ENCODE measurements around the gene PTPN14.

Gene PTPN14

DNA sequence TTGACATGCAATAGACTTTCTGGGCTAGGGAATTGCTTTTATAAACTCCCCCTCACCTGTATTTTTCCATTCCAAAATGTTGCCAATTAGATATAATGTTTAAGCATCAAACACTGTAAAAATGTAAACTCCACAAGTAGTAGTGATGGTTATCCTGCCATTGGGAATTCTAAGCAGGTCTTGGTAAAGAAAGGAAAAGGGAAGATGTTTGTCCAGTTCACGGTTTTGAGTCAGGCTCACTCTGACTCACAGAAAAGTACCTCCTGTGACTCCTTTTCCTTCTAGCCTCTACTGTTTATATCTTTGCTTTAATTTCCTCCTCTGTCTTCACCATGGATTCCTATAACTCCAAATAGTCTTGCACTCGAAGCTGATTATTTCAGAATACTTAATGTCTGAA is 19.0 kb upstream of the PTPN14 start:
- TF ChIP-seq, protein P1, sequence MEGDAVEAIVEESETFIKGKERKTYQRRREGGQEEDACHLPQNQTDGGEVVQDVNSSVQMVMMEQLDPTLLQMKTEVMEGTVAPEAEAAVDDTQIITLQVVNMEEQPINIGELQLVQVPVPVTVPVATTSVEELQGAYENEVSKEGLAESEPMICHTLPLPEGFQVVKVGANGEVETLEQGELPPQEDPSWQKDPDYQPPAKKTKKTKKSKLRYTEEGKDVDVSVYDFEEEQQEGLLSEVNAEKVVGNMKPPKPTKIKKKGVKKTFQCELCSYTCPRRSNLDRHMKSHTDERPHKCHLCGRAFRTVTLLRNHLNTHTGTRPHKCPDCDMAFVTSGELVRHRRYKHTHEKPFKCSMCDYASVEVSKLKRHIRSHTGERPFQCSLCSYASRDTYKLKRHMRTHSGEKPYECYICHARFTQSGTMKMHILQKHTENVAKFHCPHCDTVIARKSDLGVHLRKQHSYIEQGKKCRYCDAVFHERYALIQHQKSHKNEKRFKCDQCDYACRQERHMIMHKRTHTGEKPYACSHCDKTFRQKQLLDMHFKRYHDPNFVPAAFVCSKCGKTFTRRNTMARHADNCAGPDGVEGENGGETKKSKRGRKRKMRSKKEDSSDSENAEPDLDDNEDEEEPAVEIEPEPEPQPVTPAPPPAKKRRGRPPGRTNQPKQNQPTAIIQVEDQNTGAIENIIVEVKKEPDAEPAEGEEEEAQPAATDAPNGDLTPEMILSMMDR (IDR thresholded peaks at IDR 0.05) = no peak
- Mint-ChIP-seq H3K27ac (no peak overlapping the region), H3K4me1 (peaks cover 40% of the 10 kb centered on the region), H3K27me3 (ENCODE audit: low read depth, poor library complexity) (peaks cover 12% of the 10 kb centered on the region), H3K9me3 (peaks cover 10% of the 10 kb centered on the region), H3K36me3 (ENCODE audit: low read depth) (no peaks in the 10 kb centered on the region), H3K4me3 (no peak overlapping the region)
- no peak for DNase-seq

DNA sequence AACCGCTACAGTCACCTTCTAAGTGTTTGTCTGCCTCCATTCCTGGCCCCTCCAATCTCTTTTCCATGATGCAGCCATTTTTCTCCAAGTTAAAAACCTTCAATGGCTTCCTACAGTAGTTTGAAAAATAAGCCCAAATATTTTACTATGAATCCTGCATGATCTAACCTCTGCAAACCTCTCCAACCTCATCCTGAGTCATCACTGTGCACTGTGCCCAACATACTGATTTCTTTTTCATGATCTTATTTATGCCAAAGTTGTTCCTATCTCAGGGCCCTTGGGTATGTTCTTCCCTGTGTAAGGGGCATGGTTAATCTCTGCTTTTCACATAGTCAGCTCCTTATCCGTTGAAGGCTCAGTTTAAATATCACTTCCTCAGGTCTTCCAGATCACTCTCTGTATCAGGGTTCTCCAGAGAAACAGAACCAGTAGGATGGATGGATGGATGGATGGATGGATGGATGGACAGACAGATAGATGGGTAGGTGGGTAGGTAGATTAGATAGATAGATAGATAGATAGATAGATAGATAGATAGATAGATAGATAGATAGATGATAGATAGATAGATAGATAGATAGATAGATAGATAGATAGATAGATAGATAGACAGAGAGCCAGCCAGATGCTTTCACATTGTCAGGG is 18.1 kb upstream of the PTPN14 start:
- no peak overlapping the region for H3K27ac Mint-ChIP-seq
- H3K36me3 Mint-ChIP-seq (ENCODE audit: low read depth) = no peaks in the 10 kb centered on the region
- DNase-seq = no peak
- no peak overlapping the region for H3K4me3 Mint-ChIP-seq
- H3K27me3 Mint-ChIP-seq (ENCODE audit: low read depth, poor library complexity) = peaks cover 12% of the 10 kb centered on the region
- H3K4me1 Mint-ChIP-seq = peaks cover 40% of the 10 kb centered on the region
- H3K9me3 Mint-ChIP-seq = peaks cover 2% of the 10 kb centered on the region
- TF ChIP-seq, protein P1 (IDR thresholded peaks at IDR 0.05) = no peak

DNA sequence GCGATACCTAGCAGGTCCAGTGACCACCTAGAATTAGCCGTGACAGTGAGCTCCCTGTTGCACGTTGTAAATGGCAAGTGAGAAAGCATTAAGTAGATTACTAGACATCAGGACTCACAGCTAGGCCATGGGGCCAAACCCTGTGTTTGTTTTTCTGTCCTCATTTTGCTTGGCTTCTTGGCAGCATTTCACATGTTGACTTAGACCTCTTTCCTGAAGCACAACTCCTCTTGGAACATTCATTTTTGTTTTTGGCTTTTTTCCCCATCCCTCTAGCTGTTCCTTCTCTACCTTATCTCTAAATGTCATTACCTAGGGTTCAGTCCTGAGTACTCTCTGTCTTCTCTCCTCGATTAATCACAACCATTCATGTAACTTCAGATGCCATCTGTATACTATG is 16.9 kb upstream of the PTPN14 start:
- H3K4me3 Mint-ChIP-seq = no peak overlapping the region
- H3K27me3 Mint-ChIP-seq (ENCODE audit: low read depth, poor library complexity) = peaks cover 12% of the 10 kb centered on the region
- H3K9me3 Mint-ChIP-seq = no peaks in the 10 kb centered on the region
- peak overlapping the region; percentile 14 for H3K27ac Mint-ChIP-seq
- H3K36me3 Mint-ChIP-seq (ENCODE audit: low read depth) = no peaks in the 10 kb centered on the region
- peaks cover 37% of the 10 kb centered on the region for H3K4me1 Mint-ChIP-seq
- TF ChIP-seq, protein P1 (IDR thresholded peaks at IDR 0.05) = no peak
- DNase-seq = no peak

DNA sequence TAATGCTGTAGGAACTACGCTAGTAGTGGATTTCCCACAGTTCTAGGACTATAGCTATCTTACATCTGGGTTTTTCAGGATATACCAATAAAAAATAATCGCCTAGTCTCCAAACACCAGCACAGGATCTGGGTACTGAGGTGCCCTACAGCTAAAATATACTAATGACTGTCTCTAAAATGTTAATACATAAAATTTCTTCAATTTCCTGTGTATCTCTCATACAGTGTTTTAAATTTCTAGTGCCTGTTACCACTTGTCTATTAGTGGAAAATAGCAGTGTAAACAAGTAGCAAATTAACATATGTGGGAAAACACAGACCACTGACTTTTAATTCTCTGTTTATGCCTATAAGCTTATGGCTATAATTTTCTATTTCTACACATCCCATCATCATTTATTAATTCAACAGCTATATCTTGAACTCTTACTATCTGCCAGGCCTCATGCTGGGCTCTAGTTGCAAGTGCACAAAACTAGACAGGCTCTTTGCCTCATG is 16.1 kb upstream of the PTPN14 start:
- Mint-ChIP-seq H3K27me3 (ENCODE audit: low read depth, poor library complexity) (peaks cover 9% of the 10 kb centered on the region), H3K9me3 (no peaks in the 10 kb centered on the region), H3K4me1 (peaks cover 29% of the 10 kb centered on the region), H3K27ac (no peak overlapping the region), H3K36me3 (ENCODE audit: low read depth) (no peaks in the 10 kb centered on the region), H3K4me3 (no peak overlapping the region)
- no peak for DNase-seq
- TF ChIP-seq, protein P1 (IDR thresholded peaks at IDR 0.05) = no peak

DNA sequence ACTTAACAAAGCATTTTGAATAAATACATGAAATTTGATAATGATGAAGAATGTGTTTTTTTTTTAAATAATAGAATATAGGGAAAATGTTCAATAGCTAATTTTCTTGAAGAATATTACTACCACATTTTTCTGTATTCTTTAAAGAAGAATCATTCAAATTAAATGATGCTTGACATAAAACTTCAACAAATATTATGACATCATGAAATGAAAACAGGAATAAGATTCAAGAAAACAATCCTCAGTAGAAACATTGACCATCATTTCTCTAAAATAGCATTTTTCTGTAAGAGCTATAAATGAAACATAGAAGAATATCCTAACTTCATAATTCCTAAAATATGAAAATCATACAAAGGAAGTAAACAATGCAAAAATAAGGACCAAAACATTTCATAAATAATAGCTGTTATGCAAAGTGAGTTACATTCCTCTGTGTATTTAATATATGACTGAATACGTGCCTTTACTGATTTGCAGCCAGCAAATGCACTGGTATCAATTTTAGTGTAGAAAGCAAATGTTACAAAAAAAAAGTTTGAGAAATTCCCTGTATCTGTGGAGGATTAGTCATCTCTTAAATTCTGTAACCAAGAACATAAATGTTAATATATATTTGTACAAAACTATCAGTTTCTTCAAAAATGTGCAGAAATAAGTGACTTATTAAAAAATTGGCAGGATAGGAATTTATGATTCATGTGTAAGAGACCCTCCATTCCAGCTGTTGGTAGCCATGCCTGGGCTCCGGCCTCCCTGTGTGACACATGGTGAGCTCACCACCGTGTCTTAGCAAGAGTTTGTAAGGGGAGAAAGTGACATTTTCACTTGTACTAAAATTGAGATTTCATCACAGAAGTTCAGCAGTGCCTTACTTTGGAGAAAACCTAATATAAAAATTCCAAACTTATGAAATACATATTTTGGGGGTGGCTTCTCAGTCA is 15.0 kb upstream of the PTPN14 start:
- Mint-ChIP-seq H3K27ac (no peak overlapping the region), H3K4me3 (no peak overlapping the region), H3K36me3 (ENCODE audit: low read depth) (no peaks in the 10 kb centered on the region), H3K27me3 (ENCODE audit: low read depth, poor library complexity) (peaks cover 9% of the 10 kb centered on the region), H3K4me1 (peaks cover 18% of the 10 kb centered on the region), H3K9me3 (peaks cover 6% of the 10 kb centered on the region)
- TF ChIP-seq, protein P1 (IDR thresholded peaks at IDR 0.05) = no peak
- no peak for DNase-seq

Measured in nephron progenitor cell (in vitro differentiated cells).